Keratinocyte (primary cell): ENCODE data around the gene ULK3. TPM values are rescaled to one million over a fixed set of nuclear protein-coding genes. Genes with fewer than 3 reads are reported as not detected.

Experiments used
- DNase-seq: peaks from one replicate; pipeline ENCODE4 v3.0.0-alpha.2; 2011; ENCODE audit warnings: low read depth, missing footprints, low spot score
- FAIRE-seq: peaks from 2 replicates; lab custom pipeline; 2011; peaks lifted over from hg19 to GRCh38; lab: Jason Lieb, UNC
- H2AFZ ChIP-seq: 2 replicates; pipeline ENCODE4 v1.6.0; 2012; ENCODE audit warnings: low read length, control low read depth, inconsistent platforms; ENCODE audit not compliant: control insufficient read depth
- H3K27ac ChIP-seq: 2 replicates; pipeline ENCODE4 v1.5.1; 2011; ENCODE audit warnings: low read length; ENCODE audit not compliant: control insufficient read depth, insufficient read depth
- H3K27me3 ChIP-seq: 3 replicates; pipeline ENCODE4 v1.6.0; 2011; ENCODE audit warnings: low read length; ENCODE audit not compliant: control insufficient read depth, insufficient read depth; ENCODE audit errors: extremely low read depth
- H3K36me3 ChIP-seq, 2 experiments: 2 replicates in 1 of 2; 3 replicates in 1 of 2; pipeline ENCODE4 v1.5.1; 2011; ENCODE audit warnings: low read length in 2 of 2, mild to moderate bottlenecking in 1 of 2; ENCODE audit not compliant: control insufficient read depth in 2 of 2, insufficient read depth in 2 of 2; ENCODE audit errors: extremely low read depth in 1 of 2
- H3K4me1 ChIP-seq: 3 replicates; pipeline ENCODE4 v1.5.1; 2011; ENCODE audit warnings: low read length; ENCODE audit not compliant: control insufficient read depth, insufficient read depth; ENCODE audit errors: extremely low read depth
- H3K4me2 ChIP-seq: 3 replicates; pipeline ENCODE4 v1.6.0; 2011; ENCODE audit warnings: low read depth, low read length; ENCODE audit not compliant: control insufficient read depth, insufficient read depth; ENCODE audit errors: extremely low read depth
- H3K4me3 ChIP-seq, 3 experiments: fragments of 200-600 bp in 1 of 3; sonication (generic) in 1 of 3; 2 replicates in 2 of 3; 3 replicates in 1 of 3; pipeline ENCODE4 v1.5.1; 2011 to 2016; ENCODE audit warnings: low read length in 3 of 3, mild to moderate bottlenecking in 3 of 3, control low read depth in 2 of 3, inconsistent platforms in 1 of 3, low read depth in 1 of 3, mixed read lengths in 1 of 3, mixed run types in 1 of 3, moderate library complexity in 1 of 3; ENCODE audit not compliant: control insufficient read depth in 2 of 3, insufficient read depth in 2 of 3; ENCODE audit errors: extremely low read depth in 1 of 3
- H3K79me2 ChIP-seq: 2 replicates; pipeline ENCODE4 v1.6.0; 2012; ENCODE audit warnings: low read length; ENCODE audit not compliant: control insufficient read depth, insufficient read depth
- H3K9ac ChIP-seq: 3 replicates; pipeline ENCODE4 v1.6.0; 2011; ENCODE audit warnings: low read length; ENCODE audit not compliant: control insufficient read depth, insufficient read depth; ENCODE audit errors: extremely low read depth
- H3K9me1 ChIP-seq: 3 replicates; pipeline ENCODE4 v1.6.0; 2011; ENCODE audit warnings: low read length; ENCODE audit not compliant: control insufficient read depth, insufficient read depth; ENCODE audit errors: extremely low read depth
- H3K9me3 ChIP-seq: 2 replicates; pipeline ENCODE4 v1.5.1; 2012; ENCODE audit warnings: low read depth, low read length; ENCODE audit not compliant: control insufficient read depth
- H4K20me1 ChIP-seq: 3 replicates; pipeline ENCODE4 v1.6.0; 2011; ENCODE audit warnings: low read length; ENCODE audit not compliant: control insufficient read depth, insufficient read depth; ENCODE audit errors: extremely low read depth
- CTCF ChIP-seq, 3 experiments: IDR thresholded peaks in 1 of 3; conservative IDR thresholded peaks in 1 of 3; optimal IDR thresholded peaks in 1 of 3; 2 replicates in 2 of 3; 3 replicates in 1 of 3; pipeline versions ENCODE3 to v1.5.1; 2011; ENCODE audit warnings: low read length in 3 of 3, mild to moderate bottlenecking in 3 of 3, moderate library complexity in 2 of 3, control low read depth in 1 of 3, inconsistent platforms in 1 of 3; ENCODE audit not compliant: insufficient read depth in 2 of 3; ENCODE audit errors: extremely low read depth in 1 of 3
- EZH2 ChIP-seq: IDR thresholded peaks from one replicate; pipeline ENCODE4 v1.6.1; 2012; ENCODE audit warnings: inconsistent platforms, mild to moderate bottlenecking, low read length, moderate library complexity
- dilution Hi-C: fragments of 300-500 bp; cut with MboI; formaldehyde crosslinking; loops from one replicate; pipeline ENCODE4 v1.7.0; 2020; ENCODE audit warnings: low sequenced_read_pairs; ENCODE audit not compliant: extremely low pct_ligation_motif_present
- polyA plus RNA-seq, 5 experiments: library from polyadenylated mRNA; depleted of rRNA in 3 of 5; stranded (reverse) in 3 of 5; stranded (forward) in 1 of 5; unstranded in 1 of 5; fragments of >200 nt; gene quantifications; 1 replicate in 1 of 5; 2 replicates in 3 of 5; 3 replicates in 1 of 5; pipeline versions ENCODE4 v1.2.1 to v1.2.3, GENCODE V29; 2011 to 2012; ENCODE audit warnings: missing spikeins in 2 of 5, low read depth in 1 of 5, low replicate concordance in 1 of 5

Gene ULK3
- polyA plus RNA-seq, 1 donor (not counting 4 experiments of a cell fraction or from before 2014, with no cell fraction given) = 16.5 TPM

- dilution Hi-C loops = no loop called here
- H3K4me1 ChIP-seq = peaks cover 19% of the 10 kb centered on the region
- peaks cover 31 to 37% of the 10 kb centered on the region in 2 experiments for H3K36me3 ChIP-seq
- no peak for TF ChIP-seq CTCF (optimal IDR thresholded peaks at IDR 0.05 in 1 of 3, IDR thresholded peaks at IDR 0.05 in 1 of 3, conservative IDR thresholded peaks at IDR 0.05 in 1 of 3; ENCODE audit: extremely low read depth in 1 of 3, insufficient read depth in 2 of 3, low read length in 3 of 3)
- no peak for TF ChIP-seq EZH2
- H3K79me2 ChIP-seq = peaks cover 24% of the 10 kb centered on the region
- no peak overlapping the region for H3K9ac ChIP-seq
- FAIRE-seq = no peak
- DNase-seq = no peak
- no peak overlapping the region for H3K27ac ChIP-seq
- H3K4me2 ChIP-seq = no peak overlapping the region
- H2AFZ ChIP-seq = no peak overlapping the region
- peaks cover 2% of the 10 kb centered on the region for H3K9me1 ChIP-seq
- no peaks in the 10 kb centered on the region for H3K9me3 ChIP-seq
- peaks cover under 1% of the 10 kb centered on the region for H4K20me1 ChIP-seq
- H3K4me3 ChIP-seq = no peak overlapping the region
- no peaks in the 10 kb centered on the region for H3K27me3 ChIP-seq
These were observed 42.3 kb downstream of the ULK3 start for GRCh38 chr15:74800559-74801094.

GRCh38 chr15:74799856-74800558, 42.9 kb downstream of the ULK3 start:
- Histone ChIP-seq H2AFZ (peak overlapping the region; percentile 69), H3K9me1 (peaks cover 4% of the 10 kb centered on the region), H3K9ac (peak overlapping the region; percentile 85), H3K4me1 (peaks cover 25% of the 10 kb centered on the region), H3K4me2 (peak overlapping the region; percentile 87), H3K27ac (peak overlapping the region; percentile 98), H3K27me3 (no peaks in the 10 kb centered on the region), H3K36me3 (peaks cover 31 to 37% of the 10 kb centered on the region in 2 experiments), H4K20me1 (peaks cover 3% of the 10 kb centered on the region), H3K4me3 (peak overlapping the region in 2 of 3 experiments; percentile 22 to 57), H3K9me3 (no peaks in the 10 kb centered on the region), H3K79me2 (peaks cover 30% of the 10 kb centered on the region)
- FAIRE-seq (peak; percentile 99), DNase-seq (peak; percentile 93)
- TF ChIP-seq EZH2 = no peak
- TF ChIP-seq CTCF (optimal IDR thresholded peaks at IDR 0.05 in 1 of 3, IDR thresholded peaks at IDR 0.05 in 1 of 3, conservative IDR thresholded peaks at IDR 0.05 in 1 of 3; ENCODE audit: extremely low read depth in 1 of 3, insufficient read depth in 2 of 3, low read length in 3 of 3) = peak; percentile 98 to 99 (median 99)
- dilution Hi-C loops = no loop called here
